Lower leg skin (tissue), 4 donors: ENCODE results near the gene SLC7A6OS. TPM values are rescaled to one million over a fixed set of nuclear protein-coding genes. Genes with fewer than 3 reads are reported as not detected.
A peak's percentile ranks its signal among the peaks of the same experiment; 100 is the strongest.

Experiments
- DNase-seq, 2 donors: peaks; one replicate each; pipeline ENCODE4 v3.0.0-alpha.2; 2019; ENCODE audit warnings: low spot score in 2 of 2
- H3K4me3 ChIP-seq: fragments of 200-600 bp; sonication (generic); 2 replicates; pipeline ENCODE4 v1.5.1; 2017; ENCODE audit warnings: mild to moderate bottlenecking, low read depth; ENCODE audit not compliant: poor library complexity, severe bottlenecking
- CTCF ChIP-seq, 3 donors: fragments of 450-650 bp; IDR thresholded peaks; one replicate each; pipeline ENCODE4 v1.5.1; 2016; ENCODE audit warnings: antibody characterized with exemption in 3 of 3, mild to moderate bottlenecking in 3 of 3, moderate library complexity in 2 of 3
- POLR2A ChIP-seq, 2 donors: fragments of 450-650 bp; IDR thresholded peaks; one replicate each; pipeline ENCODE4 v1.6.1; 2016 to 2017; ENCODE audit warnings: antibody characterized with exemption in 2 of 2, mild to moderate bottlenecking in 1 of 2, moderate library complexity in 1 of 2
- WGBS, 2 donors: methylation state at CpG; one replicate each; pipeline ENCODE4 v1.1.5; 2018; 5-methylcytosine and 5-hydroxymethylcytosine counted together
- intact Hi-C: fragments of 100-400 bp; cut with DNase I; formaldehyde crosslinking; loops from one replicate; pipeline ENCODE4 v1.15.0; 2023; ENCODE audit warnings: low total_unique reads
- total RNA-seq, 4 donors: library from RNA; depleted of rRNA; stranded (reverse); fragments of >200 nt; gene quantifications; one replicate each; pipeline ENCODE4 v1.1.0, GENCODE V29; 2016

Gene SLC7A6OS
- total RNA-seq, 4 donors from 2014 or later: 10.1 to 14.9 (median 11.0) TPM

GRCh38 chr16:68324336-68324735 is 13.6 kb upstream of the SLC7A6OS start:
- H3K4me3 ChIP-seq: no peak overlapping the region
- TF ChIP-seq POLR2A (IDR thresholded peaks at IDR 0.05): no peak
- no peak for TF ChIP-seq CTCF (IDR thresholded peaks at IDR 0.05)
- intact Hi-C loops: no loop called here
- 85 to 96% methylated on average over 5 of the region's 5 CpGs for WGBS, 2 donors
- DNase-seq: no peak

GRCh38 chr16:68319185-68319908 is 8.6 kb upstream of the SLC7A6OS start:
- no peak overlapping the region for H3K4me3 ChIP-seq
- 84 to 92% methylated on average over 6 of the region's 6 CpGs for WGBS, 2 donors
- no peak for DNase-seq
- TF ChIP-seq POLR2A (IDR thresholded peaks at IDR 0.05) (no peak), CTCF (IDR thresholded peaks at IDR 0.05) (no peak)
- intact Hi-C loops: no loop called here

- WGBS, 2 donors: 75 to 85% methylated on average over 4 of the region's 4 CpGs
- intact Hi-C loops: no loop called here
These were observed 2.4 kb upstream of the SLC7A6OS start for GRCh38 chr16:68313116-68313515.

GRCh38 chr16:68310437-68310773 is 341 bp downstream of the SLC7A6OS start:
- peak overlapping the region; percentile 88 for H3K4me3 ChIP-seq
- peak in 1 of 2 donors; percentile 85 for DNase-seq
- TF ChIP-seq POLR2A (IDR thresholded peaks at IDR 0.05) (no peak), CTCF (IDR thresholded peaks at IDR 0.05) (no peak)
- intact Hi-C loops: no loop called here
- 2% methylated on average over 11 to 13 of the region's 29 CpGs for WGBS, 2 donors

More at GRCh38 chr16:68313116-68313515, 2.4 kb upstream of the SLC7A6OS start:
- DNase-seq: no peak
- no peak overlapping the region for H3K4me3 ChIP-seq
- TF ChIP-seq POLR2A (IDR thresholded peaks at IDR 0.05) (no peak), CTCF (IDR thresholded peaks at IDR 0.05) (no peak)

GRCh38 chr16:68309799-68310198 is 947 bp downstream of the SLC7A6OS start:
- TF ChIP-seq CTCF (IDR thresholded peaks at IDR 0.05) (no peak), POLR2A (IDR thresholded peaks at IDR 0.05) (no peak)
- peak overlapping the region; percentile 88 for H3K4me3 ChIP-seq
- intact Hi-C loops: no loop called here
- DNase-seq: no peak
- 39 to 44% methylated on average over 6 of the region's 6 CpGs for WGBS, 2 donors

- H3K4me3 ChIP-seq: no peak overlapping the region
- DNase-seq: no peak
- TF ChIP-seq CTCF (IDR thresholded peaks at IDR 0.05) (no peak), POLR2A (IDR thresholded peaks at IDR 0.05) (no peak)
- WGBS, 2 donors: 89 to 90% methylated on average over 3 of the region's 3 CpGs
- intact Hi-C loops: no loop called here
These were observed 4.1 kb downstream of the SLC7A6OS start for GRCh38 chr16:68306633-68307032.
